ENCODE results near the gene USH2A. TPM values are rescaled to one million over a fixed set of nuclear protein-coding genes. Genes with fewer than 3 reads are reported as not detected.

Gene USH2A
- total RNA-seq, 4 donors from 2014 or later, result 0.03 to 0.25 TPM; not detected in 2

DNA sequence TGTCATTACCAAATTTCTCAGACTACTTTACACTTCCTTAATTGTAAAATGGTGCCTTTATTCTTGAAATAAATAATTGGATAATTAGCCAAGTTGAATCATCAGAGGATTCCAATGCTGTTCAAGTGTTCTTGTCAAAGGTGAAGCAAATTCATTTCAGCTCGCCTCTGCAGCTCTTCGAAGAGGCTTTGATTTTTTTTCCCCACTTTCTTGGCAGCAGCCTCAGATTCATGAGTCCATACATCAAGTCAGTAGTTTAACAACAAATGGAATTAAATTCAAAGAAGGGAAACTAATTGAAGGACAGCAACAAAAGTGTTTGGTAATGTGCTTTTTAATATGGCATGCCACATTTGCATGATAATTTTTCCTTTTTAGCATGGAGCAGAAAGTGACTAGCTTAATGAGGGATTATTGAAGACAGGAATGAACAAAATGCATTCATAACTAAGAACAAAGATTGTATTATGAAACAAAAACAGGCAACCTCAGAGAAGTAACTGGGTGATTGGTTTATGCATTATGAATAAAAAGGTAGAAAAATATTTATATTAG lies 239.0 kb downstream of the USH2A start:
- TF ChIP-seq CTCF (IDR thresholded peaks at IDR 0.05), result no peak
- TF ChIP-seq POLR2A (IDR thresholded peaks at IDR 0.05), result no peak
- no peak for DNase-seq (ENCODE audit: low spot score in 2 of 2)
- H3K4me3 ChIP-seq (ENCODE audit: low read depth, poor library complexity, severe bottlenecking), result no peak overlapping the region
- 12 to 13% methylated on average over 2 of the region's 2 CpGs for WGBS, 2 donors
- intact Hi-C loops (cut with DNase I; ENCODE audit: low total_unique reads), result no loop called here

DNA sequence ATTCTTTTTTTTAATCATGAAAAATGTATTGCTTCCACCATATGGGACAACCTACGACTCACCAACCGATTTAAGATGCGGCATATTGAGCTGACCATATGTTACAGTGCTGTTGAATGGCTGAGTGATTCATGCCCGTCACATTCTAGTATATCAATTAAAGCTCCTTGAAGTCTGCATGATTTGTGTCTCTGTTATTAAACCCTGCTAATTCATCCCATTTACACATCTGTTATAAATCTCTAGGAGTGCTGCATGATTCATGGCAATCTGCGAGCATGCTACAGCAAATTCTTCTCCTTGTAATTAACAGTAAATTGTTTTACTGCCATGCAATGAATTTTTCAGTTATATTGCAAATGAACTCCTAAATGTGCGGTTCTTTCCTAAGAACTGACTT lies 239.8 kb downstream of the USH2A start:
- DNase-seq (ENCODE audit: low spot score in 2 of 2), result no peak
- WGBS, 2 donors, result 24 to 26% methylated on average over 6 of the region's 6 CpGs
- TF ChIP-seq POLR2A (IDR thresholded peaks at IDR 0.05) (no peak), CTCF (IDR thresholded peaks at IDR 0.05) (no peak)
- intact Hi-C loops (cut with DNase I; ENCODE audit: low total_unique reads), result no loop called here
- H3K4me3 ChIP-seq (ENCODE audit: low read depth, poor library complexity, severe bottlenecking), result no peak overlapping the region

GRCh38 chr1:216183007-216183406 lies 240.2 kb downstream of the USH2A start:
- no peak for DNase-seq (ENCODE audit: low spot score in 2 of 2)

DNA sequence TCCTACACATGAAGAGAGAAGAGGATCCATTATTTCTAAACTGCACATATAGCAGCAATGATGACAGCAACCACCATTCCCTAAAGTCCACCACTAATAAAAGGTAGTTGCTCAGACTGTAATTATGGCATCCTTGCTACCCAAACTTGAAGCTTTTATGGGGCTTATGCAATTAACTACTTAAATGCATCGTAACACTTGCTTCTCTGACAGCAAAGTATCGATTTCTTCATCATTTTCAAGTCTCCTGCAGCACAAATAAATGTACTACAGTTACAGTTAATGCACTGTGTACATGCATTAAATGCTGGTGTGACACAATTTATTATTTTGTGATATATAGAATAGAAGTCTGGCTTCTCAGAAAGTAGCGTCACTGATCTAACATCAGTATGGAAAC lies 241.7 kb downstream of the USH2A start:
- no peak overlapping the region for H3K4me3 ChIP-seq (ENCODE audit: low read depth, poor library complexity, severe bottlenecking)
- WGBS, 2 donors, result 78 to 86% methylated on average over 3 of the region's 3 CpGs
- DNase-seq (ENCODE audit: low spot score in 2 of 2), result no peak
- no peak for TF ChIP-seq POLR2A (IDR thresholded peaks at IDR 0.05)
- TF ChIP-seq CTCF (IDR thresholded peaks at IDR 0.05), result no peak
- intact Hi-C loops (cut with DNase I; ENCODE audit: low total_unique reads), result no loop called here

More at GRCh38 chr1:216183007-216183406, 240.2 kb downstream of the USH2A start:
- TF ChIP-seq POLR2A (IDR thresholded peaks at IDR 0.05), result no peak
- no peak for TF ChIP-seq CTCF (IDR thresholded peaks at IDR 0.05)
- 4 to 6% methylated on average over 4 of the region's 4 CpGs for WGBS, 2 donors
- H3K4me3 ChIP-seq (ENCODE audit: low read depth, poor library complexity, severe bottlenecking), result no peak overlapping the region
- intact Hi-C loops (cut with DNase I; ENCODE audit: low total_unique reads), result no loop called here

DNA sequence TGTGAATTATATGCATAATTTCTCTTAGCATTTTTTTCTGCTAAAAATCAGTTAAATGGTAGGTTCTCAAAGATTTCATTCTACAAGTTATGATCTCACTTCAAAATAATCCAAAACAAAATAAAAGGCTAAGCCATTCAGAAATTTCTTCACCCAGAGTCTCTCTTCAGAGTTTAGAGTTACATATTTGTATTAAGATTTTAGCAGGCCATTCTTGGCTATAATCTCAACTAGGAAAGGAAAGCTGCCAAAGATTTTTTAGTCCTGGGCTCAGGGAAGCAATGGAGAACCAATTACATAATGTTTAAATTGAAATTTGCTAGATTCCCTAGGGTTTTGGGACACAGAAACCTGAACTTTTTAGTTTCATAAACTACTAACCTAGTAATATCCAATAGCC lies 245.0 kb downstream of the USH2A start:
- no peak overlapping the region for H3K4me3 ChIP-seq (ENCODE audit: low read depth, poor library complexity, severe bottlenecking)

More for the DNA sequence above, 245.0 kb downstream of the USH2A start:
- intact Hi-C loops (cut with DNase I; ENCODE audit: low total_unique reads), result no loop called here
- TF ChIP-seq CTCF (IDR thresholded peaks at IDR 0.05) (no peak), POLR2A (IDR thresholded peaks at IDR 0.05) (no peak)
- DNase-seq (ENCODE audit: low spot score in 2 of 2), result no peak

All from lower leg skin (tissue), 4 donors.